ENCODE data around the gene NEMP1. TPM values are rescaled to one million over a fixed set of nuclear protein-coding genes. Genes with fewer than 3 reads are reported as not detected.

The NEMP1 gene
- total and polyA plus RNA-seq, 2 donors (not counting 1 experiment from before 2014, with no cell fraction given): 8.4 to 11.1 TPM

DNA sequence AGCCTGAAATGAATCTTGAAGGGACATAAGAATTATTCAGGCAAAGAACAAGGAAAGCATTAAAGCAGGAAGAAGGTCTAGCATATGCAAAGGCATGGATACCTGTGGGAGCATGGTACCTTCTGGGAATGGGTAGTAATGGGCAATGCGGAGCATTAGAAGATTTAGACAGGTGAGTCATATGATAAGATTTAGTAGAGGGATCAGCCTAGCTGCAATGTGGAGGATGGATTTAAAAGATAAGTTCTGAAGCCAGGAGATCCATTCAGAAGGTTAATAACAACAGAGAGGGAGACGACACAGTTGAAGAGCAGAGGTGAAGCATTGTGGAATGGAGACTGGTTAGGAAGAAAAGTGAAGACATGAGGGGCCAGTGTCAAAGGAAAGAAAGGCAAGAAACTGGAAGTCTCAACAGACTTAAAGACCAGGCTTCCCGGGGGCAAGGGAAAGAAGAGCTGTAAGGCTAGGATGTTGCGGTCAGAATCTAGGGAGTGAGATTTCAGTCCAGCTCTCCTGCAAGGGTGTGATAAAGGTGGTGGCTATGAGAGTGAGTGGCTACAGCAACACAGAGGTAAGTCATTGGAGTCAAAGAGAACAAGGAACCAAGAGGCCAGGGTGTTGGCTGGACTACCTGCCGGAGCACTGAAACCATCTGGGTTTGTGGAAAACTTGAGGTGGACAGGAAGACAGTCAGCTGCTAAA is 38.1 kb upstream of the NEMP1 start:
- no peak overlapping the region for H3K4me3 ChIP-seq (replicated peaks in 1 of 4; ENCODE audit: control extremely low read depth in 1 of 4, insufficient read depth in 1 of 4, low read depth in 3 of 4, low read length in 4 of 4)
- TF ChIP-seq EZH2 (IDR thresholded peaks at IDR 0.05; ENCODE audit: low read length, missing control alignments): no peak
- TF ChIP-seq CTCF (conservative IDR thresholded peaks at IDR 0.05 in 1 of 2, IDR thresholded peaks at IDR 0.05 in 1 of 2; ENCODE audit: low read depth in 1 of 2, low read length in 2 of 2): no peak
- no peaks in the 10 kb centered on the region for H3K27me3 ChIP-seq (ENCODE audit: control insufficient read depth, insufficient read depth, low read length)
- no peak for DNase-seq (ENCODE audit: low read depth in 2 of 2)
- no peaks in the 10 kb centered on the region for H4K20me1 ChIP-seq (ENCODE audit: control insufficient read depth, extremely low read depth, insufficient read depth, low read length)
- H2AFZ ChIP-seq (ENCODE audit: low read length): no peak overlapping the region
- no peaks in the 10 kb centered on the region for H3K9me3 ChIP-seq (ENCODE audit: control insufficient read depth, insufficient read depth, low read depth, low read length)
- H3K4me1 ChIP-seq (ENCODE audit: control insufficient read depth, extremely low read depth, insufficient read depth, low read length): peaks cover 12% of the 10 kb centered on the region
- H3K36me3 ChIP-seq (ENCODE audit: control insufficient read depth, insufficient read depth, low read length): no peaks in the 10 kb centered on the region
- H3K27ac ChIP-seq (ENCODE audit: insufficient read depth, low read length): no peak overlapping the region
- H3K79me2 ChIP-seq (ENCODE audit: control insufficient read depth, insufficient read depth, low read length): no peaks in the 10 kb centered on the region
- no peak overlapping the region for H3K4me2 ChIP-seq (ENCODE audit: extremely low read depth, insufficient read depth, low read length)
- no peak overlapping the region for H3K9ac ChIP-seq (ENCODE audit: insufficient read depth, low read length)

GRCh38 chr12:57112492-57113294 is 34.1 kb upstream of the NEMP1 start:
- Histone ChIP-seq H3K27ac (ENCODE audit: insufficient read depth, low read length) (peak overlapping the region; percentile 98), H2AFZ (ENCODE audit: low read length) (no peak overlapping the region), H3K9ac (ENCODE audit: insufficient read depth, low read length) (no peak overlapping the region)

More at GRCh38 chr12:57112492-57113294, 34.1 kb upstream of the NEMP1 start:
- TF ChIP-seq EZH2 (IDR thresholded peaks at IDR 0.05; ENCODE audit: low read length, missing control alignments) (no peak), CTCF (conservative IDR thresholded peaks at IDR 0.05 in 1 of 2, IDR thresholded peaks at IDR 0.05 in 1 of 2; ENCODE audit: low read depth in 1 of 2, low read length in 2 of 2) (peak in 1 of 2 donors; percentile 74)
- Histone ChIP-seq H3K36me3 (ENCODE audit: control insufficient read depth, insufficient read depth, low read length) (no peaks in the 10 kb centered on the region), H3K27me3 (ENCODE audit: control insufficient read depth, insufficient read depth, low read length) (no peaks in the 10 kb centered on the region), H3K4me2 (ENCODE audit: extremely low read depth, insufficient read depth, low read length) (peak overlapping the region; percentile 99), H3K4me1 (ENCODE audit: control insufficient read depth, extremely low read depth, insufficient read depth, low read length) (peaks cover 6% of the 10 kb centered on the region), H3K9me3 (ENCODE audit: control insufficient read depth, insufficient read depth, low read depth, low read length) (no peaks in the 10 kb centered on the region), H3K4me3 (replicated peaks in 1 of 4; ENCODE audit: control extremely low read depth in 1 of 4, insufficient read depth in 1 of 4, low read depth in 3 of 4, low read length in 4 of 4) (peak overlapping the region in 2 of 4 experiments; percentile 88 to 95), H3K79me2 (ENCODE audit: control insufficient read depth, insufficient read depth, low read length) (peaks cover 21% of the 10 kb centered on the region), H4K20me1 (ENCODE audit: control insufficient read depth, extremely low read depth, insufficient read depth, low read length) (no peaks in the 10 kb centered on the region)
- DNase-seq (ENCODE audit: low read depth in 2 of 2): no peak

All from fibroblast of lung (primary cell).